Fibroblast of lung (primary cell): ENCODE data around the gene TNS3.

Source experiments
- EZH2 ChIP-seq: IDR thresholded peaks from 2 replicates; pipeline ENCODE4 v1.5.1; 2012; ENCODE audit warnings: low read length, control low read depth, mild to moderate bottlenecking; ENCODE audit errors: missing control alignments
- TF ChIP-seq, protein P1 (sequence below), 2 donors: IDR thresholded peaks in 1 of 2; conservative IDR thresholded peaks in 1 of 2; 1 replicate in 1 of 2; 2 replicates in 1 of 2; pipeline ENCODE4 v1.5.1; 2011 to 2012; ENCODE audit warnings: low read length in 2 of 2, control low read depth in 1 of 2, inconsistent platforms in 1 of 2, low read depth in 1 of 2, mild to moderate bottlenecking in 1 of 2

DNA sequence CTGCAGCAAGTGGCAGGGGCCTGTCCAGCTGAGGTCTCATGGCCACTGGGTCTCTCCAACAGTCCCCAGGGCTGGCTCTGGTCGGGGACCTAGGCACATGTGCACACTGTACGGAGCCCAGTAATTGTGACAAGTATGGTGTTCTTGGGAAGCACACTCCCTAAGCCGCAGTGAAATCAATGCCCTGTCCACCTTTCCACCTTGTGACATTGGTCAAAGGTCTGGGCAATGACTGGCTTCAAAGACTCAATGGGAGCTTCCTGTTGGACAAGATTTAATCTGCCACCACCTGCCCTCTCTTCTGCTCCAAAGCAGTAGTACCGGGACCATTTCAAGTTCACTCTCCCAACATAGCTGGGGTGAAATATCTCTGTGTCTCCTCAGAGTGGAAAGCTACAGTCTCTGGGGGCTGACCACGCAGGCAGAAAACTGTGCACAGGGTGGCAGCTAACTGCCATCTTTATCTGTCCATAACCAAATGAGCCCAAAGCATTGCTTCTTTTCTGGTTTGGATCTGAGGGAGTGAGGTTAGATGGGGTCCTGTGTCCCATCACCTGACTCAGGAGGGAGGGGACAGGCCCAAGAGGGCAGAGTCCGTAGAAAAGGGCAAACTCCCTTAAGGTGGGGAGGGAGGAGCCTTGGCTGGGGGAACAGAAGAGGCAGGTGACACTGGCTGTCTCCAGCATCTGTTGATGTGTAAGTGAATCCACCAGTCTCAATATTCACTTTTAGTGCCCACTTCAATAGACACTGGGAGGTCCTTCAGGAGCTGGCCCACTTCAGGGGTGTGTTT is 307.7 kb downstream of the TNS3 start:
- no peak for TF ChIP-seq EZH2
- TF ChIP-seq, protein P1, sequence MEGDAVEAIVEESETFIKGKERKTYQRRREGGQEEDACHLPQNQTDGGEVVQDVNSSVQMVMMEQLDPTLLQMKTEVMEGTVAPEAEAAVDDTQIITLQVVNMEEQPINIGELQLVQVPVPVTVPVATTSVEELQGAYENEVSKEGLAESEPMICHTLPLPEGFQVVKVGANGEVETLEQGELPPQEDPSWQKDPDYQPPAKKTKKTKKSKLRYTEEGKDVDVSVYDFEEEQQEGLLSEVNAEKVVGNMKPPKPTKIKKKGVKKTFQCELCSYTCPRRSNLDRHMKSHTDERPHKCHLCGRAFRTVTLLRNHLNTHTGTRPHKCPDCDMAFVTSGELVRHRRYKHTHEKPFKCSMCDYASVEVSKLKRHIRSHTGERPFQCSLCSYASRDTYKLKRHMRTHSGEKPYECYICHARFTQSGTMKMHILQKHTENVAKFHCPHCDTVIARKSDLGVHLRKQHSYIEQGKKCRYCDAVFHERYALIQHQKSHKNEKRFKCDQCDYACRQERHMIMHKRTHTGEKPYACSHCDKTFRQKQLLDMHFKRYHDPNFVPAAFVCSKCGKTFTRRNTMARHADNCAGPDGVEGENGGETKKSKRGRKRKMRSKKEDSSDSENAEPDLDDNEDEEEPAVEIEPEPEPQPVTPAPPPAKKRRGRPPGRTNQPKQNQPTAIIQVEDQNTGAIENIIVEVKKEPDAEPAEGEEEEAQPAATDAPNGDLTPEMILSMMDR (conservative IDR thresholded peaks at IDR 0.05 in 1 of 2, IDR thresholded peaks at IDR 0.05 in 1 of 2; ENCODE audit: low read depth in 1 of 2, low read length in 2 of 2) = no peak
